ENCODE data around the gene WNK3.

DNA sequence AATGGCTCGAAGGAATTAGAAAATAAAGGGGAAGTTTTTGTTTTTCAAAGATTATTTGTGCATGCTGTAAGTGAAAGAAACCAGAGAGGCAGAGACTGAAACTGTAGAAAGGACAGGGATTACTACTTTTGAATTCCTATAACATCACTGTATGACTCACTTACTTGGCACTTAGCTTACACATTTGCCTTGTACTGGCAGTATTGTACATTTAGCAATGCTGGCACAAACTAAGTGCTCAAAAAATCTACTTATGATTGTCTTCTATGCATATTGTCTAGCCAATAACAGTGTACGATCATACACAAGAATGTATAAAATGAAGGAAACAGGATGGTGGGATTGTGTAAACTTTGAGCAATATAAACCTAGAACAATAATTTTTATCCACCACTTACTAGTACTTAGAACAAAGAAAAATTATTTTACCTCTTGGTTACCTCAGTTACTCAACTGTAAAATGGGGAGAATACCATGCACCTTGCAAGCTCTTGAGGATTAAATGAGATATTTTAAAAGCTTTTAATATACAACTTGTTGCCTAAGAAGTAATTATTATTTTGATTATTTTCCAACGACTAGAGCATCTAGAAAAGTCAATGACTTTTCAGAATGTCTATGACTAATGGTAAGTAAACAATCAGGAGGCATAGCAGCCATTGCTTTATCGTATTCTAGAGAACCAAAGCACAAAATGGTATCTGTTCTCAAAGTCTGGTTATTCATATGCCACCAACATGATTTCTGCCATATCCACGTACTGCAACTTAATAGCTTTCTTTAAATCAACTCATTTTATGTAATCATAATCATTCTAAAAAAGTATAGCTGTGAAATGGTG is 179.5 kb downstream of the WNK3 start:
- TF ChIP-seq YY1 (IDR thresholded peaks at IDR 0.05; ENCODE audit: low read depth, low read length) (no peak), HDAC6 (IDR thresholded peaks at IDR 0.05; ENCODE audit: unreplicated experiment) (no peak), SMC3 (IDR thresholded peaks at IDR 0.05; ENCODE audit: borderline replicate concordance, low read length) (no peak), MYB (IDR thresholded peaks at IDR 0.05; ENCODE audit: borderline replicate concordance, low read depth, low read length) (no peak), ETV6 (conservative IDR thresholded peaks at IDR 0.05 in 1 of 2, IDR thresholded peaks at IDR 0.05 in 1 of 2; ENCODE audit: borderline replicate concordance in 1 of 2, low read depth in 1 of 2) (no peak), CREB1 (IDR thresholded peaks at IDR 0.05; ENCODE audit: low read depth) (no peak), ZBED1 (IDR thresholded peaks at IDR 0.05; ENCODE audit: borderline replicate concordance) (no peak), EP300 (IDR thresholded peaks at IDR 0.05; ENCODE audit: borderline replicate concordance in 1 of 2, control insufficient read depth in 1 of 2, low read depth in 2 of 2, low read length in 2 of 2) (no peak), POLR2A (IDR thresholded peaks at IDR 0.05; ENCODE audit: low read depth, low read length) (no peak), BHLHE40 (IDR thresholded peaks at IDR 0.05; ENCODE audit: borderline replicate concordance in 1 of 2, low read depth in 2 of 2, low read length in 1 of 2) (no peak), SRF (IDR thresholded peaks at IDR 0.05; ENCODE audit: low read depth in 2 of 2, low read length in 2 of 2) (no peak)
- TF ChIP-seq, protein P1, sequence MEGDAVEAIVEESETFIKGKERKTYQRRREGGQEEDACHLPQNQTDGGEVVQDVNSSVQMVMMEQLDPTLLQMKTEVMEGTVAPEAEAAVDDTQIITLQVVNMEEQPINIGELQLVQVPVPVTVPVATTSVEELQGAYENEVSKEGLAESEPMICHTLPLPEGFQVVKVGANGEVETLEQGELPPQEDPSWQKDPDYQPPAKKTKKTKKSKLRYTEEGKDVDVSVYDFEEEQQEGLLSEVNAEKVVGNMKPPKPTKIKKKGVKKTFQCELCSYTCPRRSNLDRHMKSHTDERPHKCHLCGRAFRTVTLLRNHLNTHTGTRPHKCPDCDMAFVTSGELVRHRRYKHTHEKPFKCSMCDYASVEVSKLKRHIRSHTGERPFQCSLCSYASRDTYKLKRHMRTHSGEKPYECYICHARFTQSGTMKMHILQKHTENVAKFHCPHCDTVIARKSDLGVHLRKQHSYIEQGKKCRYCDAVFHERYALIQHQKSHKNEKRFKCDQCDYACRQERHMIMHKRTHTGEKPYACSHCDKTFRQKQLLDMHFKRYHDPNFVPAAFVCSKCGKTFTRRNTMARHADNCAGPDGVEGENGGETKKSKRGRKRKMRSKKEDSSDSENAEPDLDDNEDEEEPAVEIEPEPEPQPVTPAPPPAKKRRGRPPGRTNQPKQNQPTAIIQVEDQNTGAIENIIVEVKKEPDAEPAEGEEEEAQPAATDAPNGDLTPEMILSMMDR (IDR thresholded peaks at IDR 0.05 in 2 of 3, conservative IDR thresholded peaks at IDR 0.05 in 1 of 3; ENCODE audit: control insufficient read depth in 2 of 3, extremely low read depth in 1 of 3, insufficient read depth in 1 of 3, low read depth in 3 of 3, low read length in 3 of 3), result no peak
- TF ChIP-seq, protein P2, sequence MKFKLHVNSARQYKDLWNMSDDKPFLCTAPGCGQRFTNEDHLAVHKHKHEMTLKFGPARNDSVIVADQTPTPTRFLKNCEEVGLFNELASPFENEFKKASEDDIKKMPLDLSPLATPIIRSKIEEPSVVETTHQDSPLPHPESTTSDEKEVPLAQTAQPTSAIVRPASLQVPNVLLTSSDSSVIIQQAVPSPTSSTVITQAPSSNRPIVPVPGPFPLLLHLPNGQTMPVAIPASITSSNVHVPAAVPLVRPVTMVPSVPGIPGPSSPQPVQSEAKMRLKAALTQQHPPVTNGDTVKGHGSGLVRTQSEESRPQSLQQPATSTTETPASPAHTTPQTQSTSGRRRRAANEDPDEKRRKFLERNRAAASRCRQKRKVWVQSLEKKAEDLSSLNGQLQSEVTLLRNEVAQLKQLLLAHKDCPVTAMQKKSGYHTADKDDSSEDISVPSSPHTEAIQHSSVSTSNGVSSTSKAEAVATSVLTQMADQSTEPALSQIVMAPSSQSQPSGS (IDR thresholded peaks at IDR 0.05; ENCODE audit: low read length), result no peak

All from GM12878 (cell line).